Measurements from ENCODE around the gene AP1AR. TPM values are rescaled to one million over a fixed set of nuclear protein-coding genes. Genes with fewer than 3 reads are reported as not detected.

Gene AP1AR
- total RNA-seq, 3 donors from 2014 or later (not counting 1 experiment from before 2014, with no cell fraction given): 7.5 to 9.4 (median 7.5) TPM

DNA sequence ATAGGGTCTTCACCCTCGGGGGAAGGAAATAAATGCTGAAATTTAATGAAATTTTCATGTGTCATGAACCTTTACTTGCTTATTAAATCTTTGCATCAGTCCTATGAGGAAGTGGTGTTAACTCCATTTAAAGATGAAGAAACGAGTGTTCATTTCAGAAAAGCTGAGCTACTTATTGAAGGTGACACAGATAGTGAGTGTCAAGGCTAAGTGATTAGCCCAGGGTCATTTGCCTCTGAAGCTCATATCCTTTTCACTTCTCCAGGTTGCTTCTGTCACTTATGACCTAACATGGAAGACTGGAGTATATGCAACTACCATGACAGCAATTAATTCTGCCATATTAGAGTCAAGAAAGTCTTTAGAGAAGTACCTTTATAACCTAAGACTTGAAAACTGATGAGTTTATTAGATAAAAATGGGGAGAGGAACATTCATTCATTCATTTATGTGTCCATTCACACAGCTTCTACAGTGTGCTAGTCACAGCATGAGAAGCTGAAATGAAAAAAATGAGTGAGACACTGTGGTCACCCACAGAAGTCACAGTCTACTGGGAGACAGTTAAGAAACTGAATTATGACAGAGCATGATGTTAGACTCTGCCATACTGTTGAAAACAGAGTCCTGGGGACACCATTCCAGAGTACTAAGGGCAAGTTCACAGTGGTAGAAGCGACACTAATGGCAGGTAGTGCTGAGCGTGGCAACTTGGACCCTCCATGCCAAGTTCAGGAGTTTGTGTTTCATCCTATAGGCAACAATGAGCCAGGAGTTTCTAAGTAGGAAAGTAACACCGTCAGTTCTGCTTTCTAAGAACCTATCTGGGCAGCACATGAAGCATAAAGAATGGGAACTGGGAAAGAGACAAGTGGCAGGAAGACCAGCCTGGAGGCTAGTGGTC lies 86.9 kb downstream of the AP1AR start:
- H3K4me1 Mint-ChIP-seq: peaks cover 16 to 27% of the 10 kb centered on the region in 2 donors
- no peak overlapping the region for H3K4me3 Mint-ChIP-seq
- WGBS (ENCODE audit: insufficient coverage): 80% methylated on average over 5 of the region's 5 CpGs
- no peak for TF ChIP-seq CTCF (IDR thresholded peaks at IDR 0.05)
- Histone ChIP-seq H3K27me3 (ENCODE audit: control insufficient read depth, insufficient read depth, low read length) (no peaks in the 10 kb centered on the region), H3K9me3 (ENCODE audit: control insufficient read depth, insufficient read depth, low read length) (no peaks in the 10 kb centered on the region), H3K36me3 (ENCODE audit: control insufficient read depth, insufficient read depth, low read length) (no peaks in the 10 kb centered on the region), H3K4me1 (ENCODE audit: control insufficient read depth, insufficient read depth, low read length) (peaks cover 6% of the 10 kb centered on the region), H3K27ac (ENCODE audit: low read length) (no peak overlapping the region), H3K4me3 (ENCODE audit: low read length) (no peak overlapping the region)
- no peaks in the 10 kb centered on the region for H3K9me3 Mint-ChIP-seq
- H3K27me3 Mint-ChIP-seq (ENCODE audit: low read depth in 2 of 2): peaks cover 10 to 15% of the 10 kb centered on the region in 2 donors
- no peaks in the 10 kb centered on the region for H3K36me3 Mint-ChIP-seq
- ATAC-seq (peak; percentile 82 to 88 (median 86)), DNase-seq (no peak)
- H3K27ac Mint-ChIP-seq: peak overlapping the region in 1 of 2 donors; percentile 65
- intact Hi-C loops (cut with micrococcal nuclease): no loop called here

Other genes starting within 250 kb of the AP1AR start
- under 1 TPM; 0.36 to 0.75 (median 0.40) TPM for gene FAM241A, start 86.3 kb upstream of the AP1AR start, total RNA-seq
- 10 to 100 TPM in 2 of 3 donors, 1 to 10 TPM in 1; 7.5 to 16.1 (median 13.1) TPM for gene TIFA, start 54.1 kb downstream of the AP1AR start, total RNA-seq
- 1 to 10 TPM; 1.9 to 6.5 (median 3.9) TPM for gene ALPK1, start 65.6 kb downstream of the AP1AR start, total RNA-seq

All from natural killer cell (primary cell).